H1 (cell line): ENCODE measurements around the gene CYP46A1. TPM values are rescaled to one million over a fixed set of nuclear protein-coding genes. Genes with fewer than 3 reads are reported as not detected.
A peak's percentile ranks its signal among the peaks of the same experiment; 100 is the strongest.

ENCODE experiments used
- CTCF ChIA-PET: fragments of 300-600 bp; sonication (Branson Sonifier 250); formaldehyde crosslinking; loops from one replicate; lab custom pipeline; 2021; ENCODE audit not compliant: partially characterized antibody; lab: Charles Lee
- POLR2A ChIA-PET: fragments of 300-600 bp; sonication (Branson Sonifier 250); formaldehyde crosslinking; loops from one replicate; lab custom pipeline; 2021; ENCODE audit warnings: inconsistent platforms; ENCODE audit not compliant: partially characterized antibody; lab: Charles Lee
- DNase-seq, 2 experiments: peaks; one replicate each; pipeline versions ENCODE4 v3.0.0 to v3.0.0-alpha.2; 2010 to 2022; ENCODE audit warnings: low spot score in 2 of 2, low read depth in 1 of 2, mixed read lengths in 1 of 2
- FAIRE-seq: peaks from 2 replicates; lab custom pipeline; 2011; peaks lifted over from hg19 to GRCh38; lab: Jason Lieb, UNC
- H2AFZ ChIP-seq: 2 replicates; pipeline ENCODE4 v1.8.1; 2012; ENCODE audit warnings: low read length, inconsistent platforms
- H2AK5ac ChIP-seq: 2 replicates; pipeline ENCODE4 v1.6.1; 2013; ENCODE audit warnings: low read depth, low read length
- H2BK120ac ChIP-seq: replicated peaks from 2 replicates; pipeline ENCODE3; 2013; ENCODE audit warnings: low read depth, low read length, inconsistent platforms
- H2BK12ac ChIP-seq: 2 replicates; pipeline ENCODE4 v1.6.1; 2013; ENCODE audit warnings: low read depth, low read length
- H2BK15ac ChIP-seq: 2 replicates; pipeline ENCODE4 v1.6.1; 2013; ENCODE audit warnings: low read length
- H2BK20ac ChIP-seq: 2 replicates; pipeline ENCODE4 v1.6.1; 2013; ENCODE audit warnings: low read length
- H2BK5ac ChIP-seq: 2 replicates; pipeline ENCODE4 v1.6.1; 2013; ENCODE audit warnings: low read depth, low read length
- H3K14ac ChIP-seq: 2 replicates; pipeline ENCODE4 v1.6.1; 2013; ENCODE audit warnings: inconsistent platforms; ENCODE audit not compliant: insufficient read length
- H3K18ac ChIP-seq: 2 replicates; pipeline ENCODE4 v1.6.1; 2013; ENCODE audit warnings: low read length; ENCODE audit errors: extremely low read depth
- H3K23ac ChIP-seq: 2 replicates; pipeline ENCODE4 v1.6.1; 2013; ENCODE audit warnings: inconsistent platforms; ENCODE audit not compliant: insufficient read length
- H3K23me2 ChIP-seq: 2 replicates; pipeline ENCODE4 v1.6.1; 2013; ENCODE audit warnings: low read depth, low read length
- H3K27ac ChIP-seq: 2 replicates; pipeline ENCODE4 v1.6.1; 2011; ENCODE audit warnings: low read depth, low read length, inconsistent platforms
- H3K27me3 ChIP-seq, 4 experiments: replicated peaks in 1 of 4; 1 replicate in 1 of 4; 2 replicates in 3 of 4; pipeline versions ENCODE4 v1.6.1 to v1.8.1; 2011 to 2013; ENCODE audit warnings: low read length in 3 of 4, mild to moderate bottlenecking in 3 of 4, inconsistent platforms in 2 of 4, mixed read lengths in 2 of 4, moderate library complexity in 1 of 4; ENCODE audit not compliant: control insufficient read depth in 3 of 4, insufficient read depth in 3 of 4; ENCODE audit errors: extremely low read depth in 1 of 4
- H3K36me3 ChIP-seq, 4 experiments: 2 replicates each; pipeline versions ENCODE4 v1.6.1 to v1.8.1; 2011 to 2013; ENCODE audit warnings: mild to moderate bottlenecking in 4 of 4, low read length in 3 of 4, moderate library complexity in 2 of 4, control low read depth in 1 of 4, inconsistent platforms in 1 of 4; ENCODE audit not compliant: insufficient read depth in 4 of 4, control insufficient read depth in 2 of 4
- H3K4ac ChIP-seq: replicated peaks from 2 replicates; pipeline ENCODE3; 2013; ENCODE audit warnings: low read length, low read depth, mixed read lengths, inconsistent platforms; ENCODE audit not compliant: insufficient read length
- H3K4me1 ChIP-seq, 4 experiments: replicated peaks in 1 of 4; 1 replicate in 1 of 4; 2 replicates in 3 of 4; pipeline versions ENCODE4 v1.6.1 to v1.8.1; 2011 to 2013; ENCODE audit warnings: low read length in 3 of 4, inconsistent platforms in 2 of 4, mixed read lengths in 1 of 4; ENCODE audit not compliant: insufficient read depth in 4 of 4, control insufficient read depth in 3 of 4
- H3K4me2 ChIP-seq, 2 experiments: 2 replicates each; pipeline versions ENCODE4 v1.6.1 to v1.8.1; 2011 to 2013; ENCODE audit warnings: low read depth in 2 of 2, low read length in 2 of 2, control low read depth in 1 of 2, inconsistent platforms in 1 of 2, mild to moderate bottlenecking in 1 of 2; ENCODE audit not compliant: insufficient read depth in 1 of 2
- H3K4me3 ChIP-seq, 4 experiments: fragments of 200-600, 300-600 bp in 1 of 4; sonication (generic), shearing (Covaris generic), sonication (Bioruptor Twin) in 1 of 4; 2 replicates each; pipeline versions ENCODE4 v1.5.1 to v1.8.1; 2011 to 2016; ENCODE audit warnings: low read length in 4 of 4, low read depth in 3 of 4, control low read depth in 2 of 4, inconsistent platforms in 2 of 4, mild to moderate bottlenecking in 2 of 4, mixed read lengths in 1 of 4, moderate library complexity in 1 of 4; ENCODE audit not compliant: insufficient read depth in 2 of 4; ENCODE audit errors: extremely low read depth in 1 of 4
- H3K56ac ChIP-seq: replicated peaks from 2 replicates; pipeline ENCODE3; 2013; ENCODE audit warnings: low read depth, mild to moderate bottlenecking, mixed read lengths, low read length, inconsistent platforms; ENCODE audit not compliant: insufficient read length
- H3K79me1 ChIP-seq: 2 replicates; pipeline ENCODE4 v1.6.1; 2013; ENCODE audit warnings: low read depth, low read length, control low read depth
- H3K79me2 ChIP-seq, 2 experiments: 2 replicates each; pipeline versions ENCODE4 v1.6.1 to v1.8.1; 2012 to 2013; ENCODE audit warnings: low read length in 2 of 2, mild to moderate bottlenecking in 2 of 2, inconsistent platforms in 1 of 2; ENCODE audit not compliant: insufficient read depth in 2 of 2, control insufficient read depth in 1 of 2
- H3K9ac ChIP-seq, 4 experiments: replicated peaks in 1 of 4; 1 replicate in 1 of 4; 2 replicates in 3 of 4; pipeline versions ENCODE4 v1.6.1 to v1.8.1; 2011 to 2013; ENCODE audit warnings: low read depth in 3 of 4, low read length in 3 of 4, control low read depth in 2 of 4, mild to moderate bottlenecking in 2 of 4, moderate library complexity in 2 of 4, inconsistent platforms in 1 of 4; ENCODE audit errors: extremely low read depth in 1 of 4
- H3K9me3 ChIP-seq, 2 experiments: 2 replicates each; pipeline versions ENCODE4 v1.6.1 to v1.8.1; 2012 to 2013; ENCODE audit warnings: mild to moderate bottlenecking in 2 of 2, moderate library complexity in 2 of 2, control low read depth in 1 of 2, inconsistent platforms in 1 of 2, low read depth in 1 of 2, low read length in 1 of 2, mixed read lengths in 1 of 2; ENCODE audit not compliant: insufficient read depth in 2 of 2
- H4K20me1 ChIP-seq, 2 experiments: replicated peaks in 1 of 2; 2 replicates each; pipeline versions ENCODE3 to v1.8.1; 2011 to 2013; ENCODE audit warnings: inconsistent platforms in 2 of 2, low read length in 2 of 2, mild to moderate bottlenecking in 1 of 2; ENCODE audit not compliant: insufficient read depth in 2 of 2, control insufficient read depth in 1 of 2
- H4K5ac ChIP-seq: 2 replicates; pipeline ENCODE4 v1.6.1; 2013; ENCODE audit warnings: low read length, low read depth, mixed read lengths, inconsistent platforms; ENCODE audit not compliant: insufficient read length
- H4K8ac ChIP-seq: 2 replicates; pipeline ENCODE4 v1.8.0; 2013; ENCODE audit warnings: mild to moderate bottlenecking, moderate library complexity, low read length, inconsistent platforms; ENCODE audit not compliant: insufficient read depth; ENCODE audit errors: extremely low read depth
- H4K91ac ChIP-seq: replicated peaks from 2 replicates; pipeline ENCODE3; 2013; ENCODE audit warnings: low read length, mixed read lengths, inconsistent platforms; ENCODE audit not compliant: insufficient read length
- TCF12 ChIP-seq: IDR thresholded peaks from 2 replicates; pipeline ENCODE4 v1.6.1; 2011; ENCODE audit warnings: low read depth, mild to moderate bottlenecking, low read length
- ZNF274 ChIP-seq: IDR thresholded peaks from 2 replicates; pipeline ENCODE4 v1.7.0; 2012; ENCODE audit warnings: low read length, borderline replicate concordance; ENCODE audit errors: extremely low read depth
- WGBS, 2 experiments: shearing (Covaris generic) in 1 of 2; methylation state at CpG; one replicate each; pipeline versions ENCODE4 v1.1.6 to v1.1.7; 2013 to 2015; ENCODE audit warnings: low lambda C conversion rate in 2 of 2, mixed read lengths in 2 of 2, inconsistent platforms in 1 of 2, low coverage in 1 of 2, missing lambda C conversion rate in 1 of 2; ENCODE audit not compliant: insufficient replicate concordance in 2 of 2, insufficient coverage in 1 of 2, insufficient read length in 1 of 2; ENCODE audit errors: extremely low coverage in 1 of 2, missing lambda C conversion rate in 1 of 2; 5-methylcytosine and 5-hydroxymethylcytosine counted together
- polyA plus RNA-seq, 7 experiments: library from polyadenylated mRNA; depleted of rRNA in 3 of 7; stranded (reverse) in 5 of 7; unstranded in 2 of 7; fragments of >200 nt in 5 of 7; fragments of 200-250 nt in 2 of 7; gene quantifications; 1 replicate in 5 of 7; 2 replicates in 1 of 7; 4 replicates in 1 of 7; pipeline versions ENCODE4 v1.2.1 to v1.2.3, GENCODE V29; 2011 to 2013; ENCODE audit warnings: missing spikeins in 2 of 7, mixed read lengths in 2 of 7
- total RNA-seq: library from RNA; stranded (reverse); fragmentation: NEBNext Ultra II Directional; extraction: Animal tissue kit (Norgen Biotek cat#: 25700); gene quantifications from 2 replicates; pipeline ENCODE4 v1.2.1, GENCODE V29; 2021

Gene CYP46A1
- total and polyA plus RNA-seq, 2 of the 8 experiments (the other 6 are each of a cell fraction or from before 2014, with no cell fraction given): 0.41 to 1.3 TPM

- H3K9ac ChIP-seq: no peak overlapping the region
- DNase-seq: peak in 1 of 2 experiments; percentile 44
- CTCF ChIA-PET: interaction anchor here (0.7 to 1.9 kb wide), 5 partner anchors 9 to 191 kb away, joined by 3 to 9 read pairs (median 5); no protein-coding TSS in a partner anchor
Observed at GRCh38 chr14:99720941-99721791, 37.1 kb downstream of the CYP46A1 start.

More at GRCh38 chr14:99720941-99721791, 37.1 kb downstream of the CYP46A1 start:
- H3K4me2 ChIP-seq: no peak overlapping the region
- no peak overlapping the region; the same call in 1 of the 2 replicates for H3K27ac ChIP-seq
- no peak overlapping the region for H2BK120ac ChIP-seq
- no peak overlapping the region for H2AK5ac ChIP-seq
- no peak overlapping the region for H2BK20ac ChIP-seq
- H3K9me3 ChIP-seq: no peaks in the 10 kb centered on the region
- FAIRE-seq: no peak
- H3K79me1 ChIP-seq: no peaks in the 10 kb centered on the region
- no peak overlapping the region for H2BK12ac ChIP-seq
- no peak overlapping the region for H4K5ac ChIP-seq
- TF ChIP-seq TCF12: no peak
- no peak for TF ChIP-seq ZNF274
- no peaks in the 10 kb centered on the region for H3K23me2 ChIP-seq
- POLR2A ChIA-PET: interaction anchor here (1.0 kb wide), 1 partner anchor 168 kb away, joined by 3 read pairs; no protein-coding TSS in a partner anchor
- peaks cover 0 to 8% (median under 1%) of the 10 kb centered on the region in 4 experiments; a peak in 3 of 7 replicates for H3K4me1 ChIP-seq
- H4K20me1 ChIP-seq: peaks cover 0 to 1% of the 10 kb centered on the region in 2 experiments
- no peak overlapping the region for H4K8ac ChIP-seq
- H2BK15ac ChIP-seq: no peak overlapping the region; the same call in 1 of the 2 replicates
- H3K14ac ChIP-seq: no peak overlapping the region
- 91% methylated on average over 16 of the region's 18 CpGs; no CpG with 5 or more reads in 1 of the 2 experiments for WGBS, 2 experiments
- H2AFZ ChIP-seq: no peak overlapping the region
- H3K56ac ChIP-seq: no peak overlapping the region
- H4K91ac ChIP-seq: no peak overlapping the region
- no peak overlapping the region for H3K4ac ChIP-seq
- no peak overlapping the region for H3K4me3 ChIP-seq
- no peaks in the 10 kb centered on the region for H3K36me3 ChIP-seq
- H3K27me3 ChIP-seq: no peaks in the 10 kb centered on the region
- no peak overlapping the region; the same call in 1 of the 2 replicates for H2BK5ac ChIP-seq
- H3K18ac ChIP-seq: no peak overlapping the region
- no peaks in the 10 kb centered on the region for H3K79me2 ChIP-seq
- no peak overlapping the region for H3K23ac ChIP-seq
